NCI-H146 treated with DMSO at 0.1 percent for 48 hours (cell line): ENCODE results near the gene SMIM45.

ENCODE experiments used
- DNase-seq: peaks from one replicate; lab custom pipeline; 2025; ENCODE audit not compliant: unreplicated experiment; lab: John Stamatoyannopoulos, UW

The SMIM45 gene

DNA sequence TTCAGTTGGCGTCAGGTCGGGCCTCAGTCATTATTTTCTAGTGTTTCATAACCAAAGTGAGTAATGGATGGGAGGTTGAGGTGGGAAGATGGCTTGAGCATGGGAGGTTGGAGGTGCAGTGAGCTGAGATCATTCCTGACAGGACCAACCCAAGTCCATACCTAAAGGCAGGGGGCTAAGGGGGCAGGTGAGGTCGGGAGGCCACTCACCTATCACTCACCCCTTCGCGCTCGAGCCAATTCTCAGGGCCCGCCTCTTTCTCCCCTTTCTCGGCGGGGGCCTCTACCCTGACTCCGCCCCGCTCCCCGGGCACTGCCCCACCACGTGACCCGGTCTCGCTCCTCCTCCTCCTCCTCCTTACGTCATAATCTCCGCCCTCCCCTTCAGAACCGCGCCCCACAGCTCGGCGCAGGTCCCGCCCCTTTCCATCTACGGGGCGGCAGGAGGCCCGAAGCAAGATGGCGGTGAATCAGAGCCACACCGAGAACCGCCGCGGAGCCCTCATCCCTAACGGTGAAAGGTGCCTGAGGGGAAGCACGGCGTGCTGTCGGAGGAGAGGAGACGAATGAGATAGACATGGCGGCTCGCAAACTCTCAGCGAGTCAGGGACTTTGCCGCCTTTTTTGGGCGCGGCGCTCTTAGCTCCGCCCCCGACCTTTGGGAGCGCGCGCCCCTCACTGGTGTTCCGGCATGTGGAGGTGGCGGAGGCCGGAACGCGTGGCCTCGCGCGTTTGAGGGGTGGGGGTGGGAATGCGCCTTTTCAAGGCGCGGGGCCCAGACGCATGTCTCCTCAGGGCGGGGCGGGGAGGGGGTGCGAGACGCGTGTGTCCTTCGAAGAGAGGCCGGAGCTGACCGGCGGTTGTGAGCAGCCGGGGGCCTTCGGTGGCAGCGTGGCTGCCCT is 46.7 kb downstream of the SMIM45 start, which contains the start of gene WBP2NL:
Gene WBP2NL, plus strand, starts transcription at position 428 of the 901 bp plus-strand sequence. Its CDS starts 31 bp downstream, at position 459.
- peak; percentile 45 for DNase-seq

DNA sequence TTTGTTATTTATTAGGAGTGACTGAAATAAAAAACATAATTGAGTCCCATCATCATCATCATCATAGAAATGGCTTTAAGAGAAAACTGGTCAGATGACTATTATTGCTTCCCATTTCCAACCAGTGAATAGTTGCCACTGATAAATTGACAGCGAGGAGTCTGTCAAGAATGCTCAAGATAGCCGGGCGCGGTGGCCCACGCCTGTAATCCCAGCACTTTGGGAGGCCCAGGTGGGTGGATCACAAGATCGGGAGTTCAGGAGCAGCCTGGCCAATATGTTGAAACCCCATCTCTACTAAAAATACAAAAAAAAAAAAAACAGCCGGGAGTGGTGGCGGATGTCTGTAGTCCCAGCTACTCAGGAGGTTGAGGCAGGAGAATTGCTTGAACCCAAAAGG is 48.5 kb downstream of the SMIM45 start:
- no peak for DNase-seq

DNA sequence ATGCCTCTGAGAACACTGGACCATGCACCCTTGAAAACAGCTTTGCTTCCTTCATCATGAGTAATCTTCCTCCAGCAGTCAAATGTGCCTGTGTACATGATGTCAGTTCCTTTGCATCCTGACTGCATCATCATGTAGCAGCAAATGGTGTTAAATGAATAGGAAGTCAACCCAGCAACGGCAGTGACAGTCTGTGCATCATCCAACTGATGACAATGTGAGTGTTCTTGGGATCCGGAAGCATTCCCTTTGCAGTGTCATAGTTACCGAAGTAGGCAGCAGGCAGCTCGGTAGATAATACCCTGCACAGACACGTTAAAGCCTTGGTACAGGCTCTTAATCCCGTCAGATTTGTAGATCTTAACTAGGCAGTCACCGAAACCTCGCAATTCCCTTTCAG is 49.2 kb downstream of the SMIM45 start:
- no peak for DNase-seq

DNA sequence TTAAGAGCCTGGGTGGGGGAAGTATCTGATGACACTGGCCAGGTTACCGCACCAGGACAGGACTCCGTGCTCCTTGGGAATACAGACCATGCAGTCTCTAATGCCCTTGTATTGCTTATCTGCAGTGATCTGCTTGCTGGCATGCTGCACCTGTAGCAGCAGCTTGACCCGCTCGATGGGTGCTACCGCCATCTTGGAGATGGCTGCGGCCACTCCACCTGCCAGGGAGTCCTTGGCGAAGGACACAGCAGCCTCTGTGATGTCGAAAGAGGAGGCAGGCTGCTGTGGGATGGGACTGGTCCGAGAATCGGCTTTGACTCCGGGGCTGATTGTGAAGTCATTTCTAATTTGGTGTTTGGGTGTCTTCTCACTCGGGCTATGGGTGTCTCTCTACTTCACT is 49.8 kb downstream of the SMIM45 start:
- DNase-seq, result no peak

DNA sequence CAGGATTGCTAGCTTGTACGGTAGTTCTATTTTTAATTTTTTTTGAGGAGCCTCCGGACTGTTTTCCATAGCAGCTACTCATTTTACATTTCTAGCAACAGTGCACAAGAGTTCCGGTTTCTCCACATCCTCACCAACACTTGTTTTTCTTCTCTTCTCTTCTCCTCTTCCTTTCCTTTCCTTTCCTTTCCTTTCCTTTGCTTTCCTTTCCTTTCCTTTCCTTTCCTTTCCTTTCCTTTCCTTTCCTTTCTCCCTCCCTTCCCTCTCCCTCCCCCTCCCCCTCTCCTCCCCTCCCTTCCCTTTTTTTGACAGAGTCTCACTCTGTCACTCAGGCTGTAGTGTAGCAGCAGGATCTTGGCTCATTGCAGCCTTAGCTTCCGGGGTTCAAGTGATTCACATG is 56.0 kb downstream of the SMIM45 start:
- DNase-seq, result no peak
